SK-N-SH (cell line): Measurements from ENCODE around the gene PBXIP1. TPM values are rescaled to one million over a fixed set of nuclear protein-coding genes. Genes with fewer than 3 reads are reported as not detected.

Source experiments
- CTCF ChIA-PET: fragments of 300-600, 350-600 bp; formaldehyde crosslinking; extraction: SDS; loops from one replicate; lab custom pipeline; 2021; lab: Yijun Ruan, JAX
- POLR2A ChIA-PET: fragments of 350-600 bp; sonication (Branson Sonifier 250); formaldehyde crosslinking; extraction: SDS; loops from one replicate; lab custom pipeline; 2020; ENCODE audit warnings: antibody characterized with exemption, inconsistent platforms; lab: Yijun Ruan, JAX
- DNase-seq: peaks from one replicate; pipeline ENCODE4 v3.0.0; 2012
- H2AFZ ChIP-seq: fragments of 200-600 bp; sonication (generic); 2 replicates; pipeline ENCODE4 v1.8.1; 2016; ENCODE audit warnings: antibody characterized with exemption, mild to moderate bottlenecking, low read depth
- H3F3A ChIP-seq: fragments of 200-600 bp; sonication (generic); replicated peaks from 2 replicates; pipeline ENCODE3; 2016; ENCODE audit warnings: antibody characterized with exemption, mild to moderate bottlenecking; ENCODE audit not compliant: insufficient read depth
- H3K27ac ChIP-seq, 2 experiments: fragments of 200-500 bp in 1 of 2; fragments of 200-600 bp in 1 of 2; sonication (Bioruptor generic) in 1 of 2; sonication (generic), shearing (Covaris generic) in 1 of 2; 2 replicates each; pipeline versions ENCODE4 v1.5.1 to v1.6.1; 2014 to 2016; ENCODE audit warnings: low read depth in 2 of 2, inconsistent platforms in 1 of 2, low read length in 1 of 2, mild to moderate bottlenecking in 1 of 2, mixed read lengths in 1 of 2
- H3K27me3 ChIP-seq: fragments of 200-600 bp; sonication (generic), shearing (Covaris generic); 2 replicates; pipeline ENCODE4 v1.6.1; 2016; ENCODE audit warnings: mixed run types; ENCODE audit not compliant: insufficient read depth
- H3K36me3 ChIP-seq, 2 experiments: fragments of 200-500 bp in 1 of 2; fragments of 200-600 bp in 1 of 2; sonication (Bioruptor generic) in 1 of 2; sonication (generic) in 1 of 2; replicated peaks in 1 of 2; 2 replicates each; pipeline versions ENCODE3 to v1.5.1; 2014 to 2016; ENCODE audit warnings: low read length in 1 of 2, mild to moderate bottlenecking in 1 of 2; ENCODE audit not compliant: insufficient read depth in 2 of 2, control insufficient read depth in 1 of 2
- H3K4me1 ChIP-seq, 2 experiments: fragments of 200-500 bp in 1 of 2; fragments of 200-600 bp in 1 of 2; sonication (Bioruptor generic) in 1 of 2; sonication (generic), shearing (Covaris generic) in 1 of 2; 2 replicates each; pipeline versions ENCODE4 v1.5.1 to v1.6.1; 2014 to 2016; ENCODE audit warnings: low read depth in 1 of 2, low read length in 1 of 2, mixed run types in 1 of 2; ENCODE audit not compliant: insufficient read depth in 2 of 2, control insufficient read depth in 1 of 2
- H3K4me2 ChIP-seq: fragments of 200-600 bp; sonication (generic), shearing (Covaris generic); 2 replicates; pipeline ENCODE4 v1.6.1; 2017; ENCODE audit warnings: mixed run types
- H3K4me3 ChIP-seq, 2 experiments: fragments of 200-500 bp in 1 of 2; fragments of 200-600 bp in 1 of 2; sonication (Bioruptor generic) in 1 of 2; sonication (generic), shearing (Covaris generic) in 1 of 2; 2 replicates each; pipeline versions ENCODE4 v1.5.1 to v1.8.1; 2014 to 2016; ENCODE audit warnings: low read depth in 2 of 2, inconsistent platforms in 1 of 2, low read length in 1 of 2, mild to moderate bottlenecking in 1 of 2, mixed read lengths in 1 of 2, moderate library complexity in 1 of 2
- H3K79me2 ChIP-seq: fragments of 200-600 bp; sonication (generic); 2 replicates; pipeline ENCODE4 v1.8.1; 2017; ENCODE audit warnings: mild to moderate bottlenecking; ENCODE audit not compliant: insufficient read depth
- H3K9ac ChIP-seq: fragments of 200-600 bp; sonication (generic); 2 replicates; pipeline ENCODE4 v1.6.1; 2017; ENCODE audit warnings: mixed run types
- H3K9me2 ChIP-seq: fragments of 200-600 bp; sonication (generic); 2 replicates; pipeline ENCODE4 v1.6.1; 2017; ENCODE audit warnings: mixed run types
- H3K9me3 ChIP-seq: fragments of 200-600 bp; sonication (generic); 2 replicates; pipeline ENCODE4 v1.6.1; 2017; ENCODE audit warnings: mixed run types, mild to moderate bottlenecking, moderate library complexity
- H4K20me1 ChIP-seq: fragments of 200-600 bp; sonication (generic); 2 replicates; pipeline ENCODE4 v1.6.1; 2017; ENCODE audit warnings: mild to moderate bottlenecking, mixed run types; ENCODE audit not compliant: insufficient read depth
- CTCF ChIP-seq: fragments of 200-600 bp; sonication (generic); IDR thresholded peaks from 2 replicates; pipeline ENCODE4 v1.6.1; 2017; ENCODE audit warnings: antibody characterized with exemption, mild to moderate bottlenecking, moderate library complexity
- ELF1 ChIP-seq: IDR thresholded peaks from 2 replicates; pipeline ENCODE4 v1.4.0; 2012
- FOSL2 ChIP-seq: IDR thresholded peaks from 2 replicates; pipeline ENCODE4 v1.4.0; 2012; ENCODE audit warnings: low read depth, mild to moderate bottlenecking, moderate library complexity, borderline replicate concordance
- FOXJ3 ChIP-seq: sonication (generic); formaldehyde crosslinking; IDR thresholded peaks from 2 replicates; pipeline ENCODE4 v1.5.1; 2020; ENCODE audit warnings: mild to moderate bottlenecking, missing genetic modification reagents
- FOXM1 ChIP-seq: IDR thresholded peaks from 2 replicates; pipeline ENCODE4 v1.4.0; 2012; ENCODE audit warnings: low read depth, mild to moderate bottlenecking
- GABPA ChIP-seq: IDR thresholded peaks from 2 replicates; pipeline ENCODE4 v1.4.0; 2012; ENCODE audit warnings: low read depth, mild to moderate bottlenecking
- GATA2 ChIP-seq: sonication (generic); formaldehyde crosslinking; IDR thresholded peaks from 2 replicates; pipeline ENCODE4 v1.5.0; 2020; ENCODE audit warnings: mild to moderate bottlenecking, missing genetic modification reagents
- JUND ChIP-seq: IDR thresholded peaks from 2 replicates; pipeline ENCODE4 v1.4.0; 2012
- MAX ChIP-seq: IDR thresholded peaks from 2 replicates; pipeline ENCODE4 v1.4.0; 2012; ENCODE audit warnings: low read depth
- MEF2A ChIP-seq: IDR thresholded peaks from 2 replicates; pipeline ENCODE4 v1.4.0; 2012; ENCODE audit warnings: low read depth, borderline replicate concordance
- MXI1 ChIP-seq: IDR thresholded peaks from 2 replicates; pipeline ENCODE4 v1.6.1; 2012; ENCODE audit warnings: mild to moderate bottlenecking, low read depth, low read length, improper control_type of control experiment
- NFIC ChIP-seq: IDR thresholded peaks from 2 replicates; pipeline ENCODE4 v1.4.0; 2012; ENCODE audit warnings: borderline replicate concordance
- NRF1 ChIP-seq: IDR thresholded peaks from 2 replicates; pipeline ENCODE4 v1.6.1; 2012; ENCODE audit warnings: low read depth, mild to moderate bottlenecking, low read length
- PBX3 ChIP-seq: IDR thresholded peaks from 2 replicates; pipeline ENCODE4; 2012
- RAD21 ChIP-seq: IDR thresholded peaks from 2 replicates; pipeline ENCODE4 v1.6.1; 2012; ENCODE audit warnings: mild to moderate bottlenecking, low read length
- RCOR1 ChIP-seq: fragments of 150-350 bp; IDR thresholded peaks from 2 replicates; pipeline ENCODE4 v1.6.1; 2017; ENCODE audit warnings: antibody characterized with exemption, low read length
- REST ChIP-seq: IDR thresholded peaks from 2 replicates; pipeline ENCODE4 v1.6.1; 2012; ENCODE audit warnings: mild to moderate bottlenecking, low read depth, low read length, moderate library complexity
- RFX5 ChIP-seq: IDR thresholded peaks from 2 replicates; pipeline ENCODE4 v1.6.1; 2012; ENCODE audit warnings: mild to moderate bottlenecking, improper control_type of control experiment, low read length
- SMC3 ChIP-seq: IDR thresholded peaks from 2 replicates; pipeline ENCODE4 v1.6.1; 2012; ENCODE audit warnings: low read depth, low read length, improper control_type of control experiment
- TAF1 ChIP-seq: IDR thresholded peaks from 2 replicates; pipeline ENCODE4 v1.6.1; 2012; ENCODE audit warnings: low read depth, mild to moderate bottlenecking, low read length, moderate library complexity, borderline replicate concordance
- TCF12 ChIP-seq: IDR thresholded peaks from 2 replicates; pipeline ENCODE4 v1.4.0; 2012
- USF2 ChIP-seq: fragments of 150-350 bp; IDR thresholded peaks from 2 replicates; pipeline ENCODE4 v1.6.1; 2017; ENCODE audit warnings: antibody characterized with exemption, low read length, low read depth, borderline replicate concordance
- YY1 ChIP-seq: IDR thresholded peaks from 2 replicates; pipeline ENCODE4 v1.4.0; 2012; ENCODE audit warnings: low read depth, mild to moderate bottlenecking
- ZBTB33 ChIP-seq: IDR thresholded peaks from 2 replicates; pipeline ENCODE4 v1.4.0; 2012; ENCODE audit warnings: low read depth, borderline replicate concordance
- WGBS: methylation state at CpG from one replicate; pipeline ENCODE4 v1.1.6; 2017; ENCODE audit warnings: low lambda C conversion rate; 5-methylcytosine and 5-hydroxymethylcytosine counted together
- polyA plus RNA-seq, 3 experiments: library from polyadenylated mRNA; depleted of rRNA; stranded (reverse); fragments of >200 nt; gene quantifications; 2 replicates each; pipeline ENCODE4 v1.2.3, GENCODE V29; 2012

Gene PBXIP1
- polyA plus RNA-seq, 1 of the 3 experiments (the other 2 are of a cell fraction) = 55.9 TPM

GRCh38 chr1:154982897-154983648 lies 27.2 kb upstream of the PBXIP1 start, which contains the start of gene FLAD1:
Gene FLAD1 (plus strand): TSS chr1:154983344. CDS start chr1:154983695, 351 bp downstream.
- Histone ChIP-seq H3K79me2 (peaks cover 87% of the 10 kb centered on the region), H3K4me2 (peak within 1 kb of the TSS; percentile 95), H3K9ac (peak within 1 kb of the TSS; percentile 78), H3K4me3 (peak within 1 kb of the TSS; percentile 72 to 82), H3K27ac (peak within 1 kb of the TSS; percentile 40 to 78; a peak in 3 of 4 replicates), H3K9me3 (no peaks in the 10 kb centered on the region), H2AFZ (peak within 1 kb of the TSS; percentile 66), H3F3A (peaks cover 13% of the 10 kb centered on the region), H3K36me3 (peaks cover 11 to 13% of the 10 kb centered on the region in 2 experiments), H3K4me1 (peaks cover 4 to 17% of the 10 kb centered on the region in 2 experiments; a peak in 3 of 4 replicates), H3K27me3 (no peaks in the 10 kb centered on the region), H4K20me1 (no peaks in the 10 kb centered on the region), H3K9me2 (no peaks in the 10 kb centered on the region)
- ChIA-PET POLR2A (interaction anchor here (1.0 to 2.7 kb wide), 6 partner anchors 10 to 146 kb away, joined by 3 to 22 read pairs (median 5); partner anchors contain the start of genes LENEP, PYGO2 and SHC1), CTCF (interaction anchor here (0.6 to 37.5 kb wide), 10 partner anchors 9 to 105 kb away, joined by 3 to 640 read pairs (median 5); partner anchors contain the start of genes LENEP, PYGO2, SHC1 and ZBTB7B)
- peak; percentile 93 for DNase-seq
- under 1% methylated on average over 26 of the region's 26 CpGs for WGBS
- TF ChIP-seq FOSL2 (no peak), TAF1 (peak; percentile 61; the same call in 1 of the 2 replicates), GATA2 (no peak), USF2 (peak; percentile 59; the same call in 1 of the 2 replicates), REST (peak; percentile 55; the same call in 1 of the 2 replicates), FOXM1 (no peak), RAD21 (0 out of 2 replicates have a peak, but pooled peaks have one; percentile 1), FOXJ3 (CRISPR knock-in tag) (no peak), MXI1 (peak; percentile 96), SMC3 (no peak), RFX5 (no peak; the same call in 1 of the 2 replicates), NRF1 (no peak), TCF12 (no peak; the same call in 1 of the 2 replicates), ZBTB33 (peak; percentile 86), MAX (peak; percentile 96), PBX3 (peak; percentile 100), MEF2A (no peak), GABPA (peak; percentile 90), JUND (no peak), CTCF (no peak), RCOR1 (peak; percentile 64; the same call in 1 of the 2 replicates), YY1 (no peak), ELF1 (peak; percentile 91), NFIC (no peak)
